ENCODE measurements around the gene ZNF536. TPM values are rescaled to one million over a fixed set of nuclear protein-coding genes. Genes with fewer than 3 reads are reported as not detected.

ZNF536 gene
- total and polyA plus RNA-seq, 9 of the 15 experiments (the other 6 are each of a cell fraction or from before 2014, with no cell fraction given), result not detected

DNA sequence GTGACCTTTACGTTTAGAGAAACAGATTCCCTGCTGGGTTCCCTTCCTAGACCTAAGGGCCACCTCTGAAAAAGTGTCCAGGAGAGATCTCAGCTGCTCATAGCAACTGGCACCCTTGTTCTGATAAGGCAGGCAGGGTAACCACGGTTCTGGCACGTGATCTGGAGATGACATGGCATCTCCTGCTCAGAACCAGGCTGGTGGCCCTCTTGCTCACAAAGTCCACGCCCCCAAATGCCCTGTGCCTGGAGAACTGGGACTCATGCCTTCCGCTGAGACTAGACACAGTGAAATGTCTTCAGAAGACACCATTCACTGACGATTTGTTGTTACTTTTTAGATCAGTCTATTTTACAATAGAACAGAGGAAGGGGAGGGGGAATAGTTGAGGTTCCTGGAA lies 174.1 kb downstream of the ZNF536 start (continued):
- TF ChIP-seq ZNF511 (CRISPR knock-in tag; IDR thresholded peaks at IDR 0.05) (no peak), ZSCAN29 (IDR thresholded peaks at IDR 0.05) (no peak), FOXA1 (IDR thresholded peaks at IDR 0.05; ENCODE audit: borderline replicate concordance) (no peak), NR2F6 (CRISPR knock-in tag; IDR thresholded peaks at IDR 0.05) (no peak)

DNA sequence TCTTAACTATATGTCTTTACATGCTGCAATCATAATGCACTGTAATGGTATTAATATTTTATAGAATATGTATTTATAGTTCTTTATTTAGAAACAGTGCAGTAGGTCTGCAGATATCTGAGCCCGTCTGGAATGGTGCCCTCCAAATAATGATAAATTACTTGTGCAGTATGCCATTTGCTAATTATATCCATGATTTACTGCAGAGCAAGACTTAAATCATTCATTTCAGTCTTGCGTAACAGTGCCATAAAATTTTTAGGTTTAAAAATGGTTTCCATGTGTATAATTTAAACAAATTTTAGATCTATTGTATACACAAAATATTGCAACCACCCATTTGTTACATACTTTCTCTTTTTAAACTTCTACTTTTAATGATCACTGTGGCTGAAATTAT lies 175.1 kb downstream of the ZNF536 start:
- ChIA-PET CTCF (ENCODE audit: low intra/inter-chr PET ratio) (no interaction called here), POLR2A (interaction anchor here (1.0 kb wide), 1 partner anchor 8 kb away, joined by 3 read pairs; no protein-coding TSS in a partner anchor)
- H3K4me2 ChIP-seq (ENCODE audit: insufficient read depth, low read length), result no peak overlapping the region
- H2AFZ ChIP-seq (ENCODE audit: low read depth, low read length), result no peak overlapping the region
- no peaks in the 10 kb centered on the region for H4K20me1 ChIP-seq (replicated peaks; ENCODE audit: control insufficient read depth, insufficient read depth, low read length)
- intact Hi-C loops (cut with micrococcal nuclease) (no loop called here), in situ Hi-C loops (cut with MboI) (no loop called here)
- no peak for ATAC-seq
- no TSS peak for BruUV-seq (replicated peaks)
- H3K9ac ChIP-seq (ENCODE audit: insufficient read depth in 1 of 2, low read depth in 2 of 2, low read length in 2 of 2), result no peak overlapping the region
- H3K9me3 ChIP-seq (replicated peaks; ENCODE audit: control insufficient read depth, insufficient read depth, low read depth, low read length), result no peaks in the 10 kb centered on the region
- DNase-seq (ENCODE audit: extremely low read depth in 1 of 4, low spot score in 3 of 4), result no peak
- peaks cover 6 to 36% of the 10 kb centered on the region in 2 experiments; a peak in 3 of 5 replicates for H3K27me3 ChIP-seq (ENCODE audit: control insufficient read depth in 2 of 2, insufficient read depth in 2 of 2, low read length in 2 of 2)
- no peaks in the 10 kb centered on the region for H3K79me2 ChIP-seq (ENCODE audit: control insufficient read depth, insufficient read depth, low read length)
- H3K27ac ChIP-seq (ENCODE audit: extremely low read depth, low read depth, low read length), result no peak overlapping the region
- WGBS (ENCODE audit: insufficient coverage, low coverage, missing lambda C conversion rate), result 4% methylated on average over 2 of the region's 2 CpGs
- no peaks in the 10 kb centered on the region for H3K4me1 ChIP-seq (replicated peaks in 1 of 2; ENCODE audit: control insufficient read depth in 2 of 2, insufficient read depth in 2 of 2, low read length in 2 of 2)
- H3K9me1 ChIP-seq (ENCODE audit: control insufficient read depth, insufficient read depth, low read length), result no peaks in the 10 kb centered on the region
- H3K36me3 ChIP-seq (ENCODE audit: control insufficient read depth, insufficient read depth, low read length), result no peaks in the 10 kb centered on the region
- no peak for FAIRE-seq
- no peak overlapping the region for H3K4me3 ChIP-seq
- TF ChIP-seq CUX1 (CRISPR knock-in tag; IDR thresholded peaks at IDR 0.05) (no peak), TBP (optimal IDR thresholded peaks at IDR 0.05; ENCODE audit: low read depth, low read length) (no peak), NR3C1 (CRISPR knock-in tag; IDR thresholded peaks at IDR 0.05) (no peak), ELF1 (tag; IDR thresholded peaks at IDR 0.05) (no peak)
